NCI-H1930 (cell line): ENCODE data around the gene TSSC4.

Experiments
- DNase-seq, 2 experiments: peaks; one replicate each; lab custom pipeline; 2025; lab: John Stamatoyannopoulos, UW

Gene TSSC4

GRCh38 chr11:2433106-2433925 lies 32.8 kb downstream of the TSSC4 start:
- no peak for DNase-seq

DNA sequence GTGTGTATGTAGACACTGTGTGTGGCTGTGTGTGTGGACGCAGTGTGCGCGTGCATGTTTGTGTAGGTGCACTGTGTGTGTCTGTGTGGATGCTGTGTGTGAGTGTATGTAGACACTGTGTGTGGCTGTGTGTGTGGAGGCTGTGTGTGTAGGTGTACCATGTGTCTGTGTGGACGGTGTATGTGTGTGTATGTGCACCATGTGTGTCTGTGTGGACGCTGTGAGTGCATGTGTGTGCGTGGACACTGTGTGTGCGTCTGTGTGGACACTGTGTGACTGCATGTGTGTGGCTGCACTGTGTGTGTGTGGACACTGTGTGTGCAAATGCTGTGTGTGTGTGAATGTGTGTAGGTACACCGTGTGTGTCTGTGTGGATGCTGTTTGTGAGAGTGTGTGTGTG lies 33.5 kb downstream of the TSSC4 start:
- DNase-seq, result no peak

- no peak for DNase-seq
Measured at GRCh38 chr11:2434506-2435255, 34.1 kb downstream of the TSSC4 start.

- DNase-seq, result no peak
Measured at GRCh38 chr11:2435288-2436012, 34.9 kb downstream of the TSSC4 start.

DNA sequence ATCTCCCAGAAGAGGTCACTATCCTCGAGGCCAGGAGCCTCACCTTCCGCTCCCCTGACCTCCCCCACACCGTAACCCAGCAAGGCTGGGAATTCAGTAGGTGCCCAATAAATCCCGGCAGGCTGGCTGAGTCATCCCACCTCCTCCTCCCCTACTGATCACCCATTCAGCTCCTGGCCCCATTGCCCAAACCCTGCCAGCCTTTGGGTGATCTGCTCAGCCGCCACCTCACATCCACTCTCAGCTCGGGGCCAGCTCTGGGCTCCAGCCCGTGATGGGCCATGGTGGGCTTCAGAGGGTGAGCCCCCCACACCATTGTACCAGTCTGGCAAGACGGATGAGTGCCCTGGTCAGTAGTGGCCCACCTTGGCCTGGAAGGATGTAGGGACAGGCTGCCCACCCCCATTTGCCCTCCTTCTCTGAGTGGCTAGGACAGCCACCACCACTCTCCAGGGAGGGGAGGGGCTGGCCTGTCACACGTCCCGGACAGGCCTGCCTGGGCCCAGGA lies 35.5 kb downstream of the TSSC4 start:
- no peak for DNase-seq

DNA sequence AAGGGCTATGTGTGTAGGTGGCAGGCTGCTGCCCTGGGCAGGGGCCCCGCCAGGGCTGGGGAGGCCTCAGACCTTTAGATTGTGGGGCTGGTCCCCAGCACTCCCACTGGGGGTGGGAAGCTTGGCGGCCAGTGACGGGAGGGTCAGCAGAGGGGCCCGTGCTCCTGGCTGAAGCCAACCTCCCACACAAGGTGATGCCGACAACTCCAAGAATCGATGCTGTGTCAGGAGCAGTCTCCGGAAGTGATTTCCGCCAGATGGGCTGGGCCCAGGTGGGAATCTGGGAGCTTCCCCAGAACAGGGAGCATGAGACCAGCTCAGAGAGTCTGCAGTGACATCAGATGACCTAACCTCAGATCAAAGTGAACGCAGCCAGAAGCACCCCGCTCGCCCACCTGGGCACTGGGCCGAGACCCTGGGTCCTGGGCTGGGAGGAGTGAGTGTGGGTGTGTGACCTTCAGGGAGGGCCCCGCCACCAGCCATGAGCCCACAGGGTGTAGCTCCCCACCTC lies 36.0 kb downstream of the TSSC4 start:
- no peak for DNase-seq

DNA sequence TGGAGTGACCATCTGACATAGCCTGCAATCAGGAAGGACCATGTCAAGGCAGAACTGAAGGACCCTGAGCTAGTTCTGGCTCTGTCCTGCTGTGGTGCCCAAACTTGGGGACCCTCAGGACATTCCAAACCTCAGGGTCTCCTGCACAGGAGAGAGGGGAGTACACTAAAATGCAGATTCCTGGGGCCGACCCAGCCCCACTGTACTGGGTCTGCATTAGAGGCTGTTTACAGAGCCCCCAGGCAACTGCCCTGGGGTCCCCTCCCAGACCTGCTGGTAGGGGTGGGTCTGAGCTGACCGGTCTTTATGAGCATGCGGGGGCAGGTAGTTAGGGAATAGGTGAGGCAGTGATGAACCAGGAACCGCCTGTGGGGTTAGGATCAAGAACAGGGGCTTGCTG lies 37.0 kb downstream of the TSSC4 start:
- no peak for DNase-seq

DNA sequence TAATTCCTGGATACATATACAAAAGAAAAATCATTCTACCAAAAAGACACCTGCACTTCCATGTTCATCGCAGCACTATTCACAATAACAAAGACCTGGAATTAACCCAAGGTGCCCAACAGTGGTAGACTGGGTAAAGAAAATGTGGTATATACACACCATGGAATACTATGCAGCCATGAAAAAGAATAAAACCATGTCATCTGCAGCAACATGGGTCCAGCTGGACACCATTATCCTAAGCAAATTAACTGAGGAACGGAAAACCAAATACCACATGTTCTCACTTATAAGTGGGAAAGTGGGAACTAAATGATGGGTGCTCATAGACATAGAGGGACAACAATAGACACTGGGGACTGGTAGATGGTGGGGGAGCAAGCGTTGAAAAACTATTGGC lies 39.3 kb downstream of the TSSC4 start:
- DNase-seq, result no peak

DNA sequence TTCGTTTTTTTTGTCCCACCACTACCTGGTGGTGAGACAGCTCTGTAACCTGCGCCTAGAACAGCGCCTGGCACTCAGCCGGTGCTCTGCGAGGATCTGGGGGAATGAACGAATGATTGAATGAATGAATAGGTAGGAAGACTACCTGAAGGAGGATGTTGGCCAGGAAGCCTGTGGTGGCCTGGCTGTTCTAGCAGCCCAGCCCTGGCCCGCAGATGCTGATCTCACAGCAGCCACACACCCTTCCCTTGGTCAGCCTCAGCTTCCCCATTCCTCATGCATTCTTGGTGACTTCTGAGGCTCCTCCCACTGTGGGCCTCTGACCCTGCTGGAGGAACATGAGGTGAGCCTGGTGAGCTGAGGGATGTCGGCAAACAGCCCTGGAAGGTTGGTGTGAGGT lies 40.1 kb downstream of the TSSC4 start:
- DNase-seq, result no peak

GRCh38 chr11:2441171-2441570 lies 40.6 kb downstream of the TSSC4 start:
- no peak for DNase-seq

DNA sequence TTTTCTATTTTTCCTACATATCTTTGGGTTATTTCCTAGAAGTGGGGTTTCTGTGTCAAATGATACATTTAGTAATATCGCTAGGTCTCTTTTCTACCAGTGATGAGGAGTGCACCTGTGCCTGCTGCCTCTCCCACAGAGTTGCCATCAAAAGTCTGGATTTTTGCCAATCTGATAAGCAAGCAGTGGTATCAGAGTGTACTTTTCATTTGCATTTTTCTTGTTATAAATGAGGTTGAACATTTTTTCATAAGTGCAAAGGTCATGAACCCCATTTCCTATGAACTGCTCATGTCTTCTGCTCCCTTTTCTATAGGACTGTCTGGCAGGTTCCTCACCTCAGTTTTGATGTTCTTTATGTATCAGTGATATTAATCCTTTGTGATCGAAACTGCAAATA lies 42.0 kb downstream of the TSSC4 start:
- DNase-seq, result no peak

DNA sequence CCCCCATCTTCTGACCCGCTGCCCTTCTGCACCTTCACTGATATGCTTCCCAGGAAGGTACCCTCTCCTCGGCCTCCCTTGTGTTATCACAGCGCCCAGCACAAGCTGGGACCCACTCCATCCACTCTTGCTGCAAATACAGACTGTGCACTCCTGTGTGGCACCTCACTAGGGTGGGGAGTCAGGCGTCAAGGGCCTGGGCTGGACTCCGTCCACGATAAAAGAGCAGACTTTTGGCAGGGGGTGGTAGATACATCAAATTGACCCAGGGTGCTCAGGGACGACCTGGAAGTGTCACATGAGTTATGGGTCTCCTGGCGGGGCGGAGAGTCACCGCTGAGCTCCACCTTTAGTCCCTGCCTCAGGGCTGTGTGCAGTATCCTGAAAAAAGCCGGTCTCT lies 42.9 kb downstream of the TSSC4 start:
- no peak for DNase-seq

DNA sequence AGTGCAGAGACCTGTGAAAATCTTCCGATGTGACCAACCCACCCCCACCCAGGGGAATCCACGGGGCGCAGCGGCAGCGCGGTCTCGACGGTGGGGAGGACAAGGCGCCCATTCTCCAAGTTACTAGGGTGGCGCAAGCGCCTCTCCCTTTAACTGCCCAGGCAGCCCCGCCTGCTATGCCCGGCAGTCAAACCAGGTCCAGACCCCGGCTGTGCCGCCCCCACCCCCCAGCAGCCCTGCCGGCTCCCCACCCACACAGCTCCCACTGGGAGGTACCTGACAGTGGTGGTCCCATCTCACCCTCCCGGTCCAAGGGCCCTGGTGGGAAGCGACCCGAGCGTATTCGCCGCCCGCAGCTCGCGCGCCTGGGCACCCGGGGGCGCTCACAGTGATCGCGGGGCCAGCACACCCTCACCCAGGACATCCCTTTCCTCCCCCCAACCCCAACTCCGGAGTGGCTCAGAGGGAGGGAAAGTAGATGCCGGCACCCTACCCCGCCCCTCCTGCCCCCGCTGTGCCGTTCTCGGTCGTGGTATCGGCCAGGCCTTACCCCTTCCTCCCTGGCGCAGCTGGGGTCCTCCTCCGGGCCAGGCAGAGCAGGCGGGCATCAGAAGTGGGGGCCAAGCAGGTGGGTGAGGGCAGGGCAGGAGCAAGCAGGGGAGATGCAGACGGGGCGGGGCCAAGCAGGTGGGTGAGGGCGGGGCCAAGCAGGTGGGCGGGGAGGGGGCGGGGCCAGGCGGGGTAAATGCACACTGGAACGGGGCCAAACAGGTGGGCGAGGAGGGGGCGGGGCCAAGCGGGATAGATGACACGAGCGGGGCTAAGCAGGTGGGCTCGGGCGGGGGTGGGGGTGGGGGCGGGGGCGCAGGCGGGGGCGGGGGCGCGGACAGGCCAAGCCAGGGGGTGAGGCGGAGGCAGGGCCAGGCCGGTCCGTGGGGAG lies 43.6 kb downstream of the TSSC4 start, which contains the start of gene TRPM5:
TRPM5 (minus strand) TSS at position 634 of the 940 bp plus-strand sequence. CDS start 21,478 bp downstream, outside the sequence.
- DNase-seq, result no peak

DNA sequence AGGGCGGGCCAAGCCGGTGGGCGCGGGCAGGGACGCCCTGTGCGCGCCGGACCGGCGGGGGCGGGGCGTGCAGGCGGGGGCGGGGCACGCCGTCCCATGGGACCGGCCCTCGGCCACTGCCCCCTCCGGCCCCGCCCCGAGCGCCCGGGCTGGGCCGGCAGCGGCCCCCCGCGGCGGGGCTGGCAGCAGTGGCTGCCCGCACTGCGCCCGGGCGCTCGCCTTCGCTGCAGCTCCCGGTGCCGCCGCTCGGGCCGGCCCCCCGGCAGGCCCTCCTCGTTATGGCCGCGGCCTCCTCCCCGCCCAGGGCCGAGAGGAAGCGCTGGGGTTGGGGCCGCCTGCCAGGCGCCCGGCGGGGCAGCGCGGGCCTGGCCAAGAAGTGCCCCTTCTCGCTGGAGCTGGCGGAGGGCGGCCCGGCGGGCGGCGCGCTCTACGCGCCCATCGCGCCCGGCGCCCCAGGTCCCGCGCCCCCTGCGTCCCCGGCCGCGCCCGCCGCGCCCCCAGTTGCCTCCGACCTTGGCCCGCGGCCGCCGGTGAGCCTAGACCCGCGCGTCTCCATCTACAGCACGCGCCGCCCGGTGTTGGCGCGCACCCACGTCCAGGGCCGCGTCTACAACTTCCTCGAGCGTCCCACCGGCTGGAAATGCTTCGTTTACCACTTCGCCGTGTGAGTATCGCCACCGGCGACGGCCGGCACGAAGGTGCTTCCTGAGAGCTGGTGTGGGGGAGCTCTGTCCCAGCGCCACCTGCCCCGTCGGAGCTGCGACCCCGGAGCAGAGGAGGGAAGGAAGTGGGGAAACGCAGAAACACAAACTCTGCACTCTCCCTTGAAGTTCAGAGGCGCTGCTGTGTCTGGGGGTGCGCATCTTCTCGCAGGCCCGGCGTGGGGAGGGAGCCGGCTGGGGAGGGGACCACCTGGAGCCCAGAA lies 44.5 kb downstream of the TSSC4 start, which contains the start of gene KCNQ1:
KCNQ1 (plus strand) TSS at position 188 of the 925 bp plus-strand sequence; CDS start at position 279, 91 bp downstream.
- DNase-seq, result no peak

DNA sequence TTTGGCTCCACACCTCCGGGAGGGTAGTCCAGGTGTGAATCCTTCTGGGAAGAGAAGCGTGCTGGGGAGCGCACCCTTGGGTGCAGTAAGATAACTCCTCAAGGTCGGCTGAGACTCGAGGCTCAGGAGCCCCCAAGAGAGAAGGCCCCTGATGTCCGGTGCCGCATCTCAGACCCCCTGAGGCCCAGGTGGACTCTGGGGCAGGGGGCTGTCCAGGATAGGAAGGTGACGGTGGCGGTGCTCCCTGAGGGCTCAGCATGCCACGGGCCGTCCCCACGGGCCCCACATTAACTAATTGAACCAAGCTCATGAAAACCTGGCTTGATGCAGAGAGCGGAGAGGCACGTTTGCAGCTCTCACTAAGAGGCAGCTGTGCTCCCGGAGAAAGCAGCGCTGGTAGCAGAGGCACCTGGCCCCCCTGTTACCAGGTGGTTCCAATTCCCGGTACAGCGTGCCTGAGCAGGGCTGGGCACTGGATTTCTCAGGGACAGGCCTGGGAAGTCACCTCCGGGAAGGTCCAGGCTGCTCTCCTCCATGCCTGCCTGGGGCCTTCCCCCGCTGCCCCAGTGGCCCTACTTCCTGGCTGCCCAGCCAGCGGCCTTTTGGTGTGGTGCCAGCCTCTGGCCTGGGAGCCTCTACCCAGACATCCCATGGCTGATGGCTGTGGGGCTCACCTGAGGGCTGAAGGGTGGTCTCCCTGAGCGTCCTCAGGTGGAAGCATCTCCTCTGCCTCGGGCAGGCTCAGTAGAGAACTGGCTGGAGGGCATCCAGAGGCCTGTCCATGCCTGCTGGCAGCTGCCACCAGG lies 45.4 kb downstream of the TSSC4 start:
- DNase-seq, result no peak

DNA sequence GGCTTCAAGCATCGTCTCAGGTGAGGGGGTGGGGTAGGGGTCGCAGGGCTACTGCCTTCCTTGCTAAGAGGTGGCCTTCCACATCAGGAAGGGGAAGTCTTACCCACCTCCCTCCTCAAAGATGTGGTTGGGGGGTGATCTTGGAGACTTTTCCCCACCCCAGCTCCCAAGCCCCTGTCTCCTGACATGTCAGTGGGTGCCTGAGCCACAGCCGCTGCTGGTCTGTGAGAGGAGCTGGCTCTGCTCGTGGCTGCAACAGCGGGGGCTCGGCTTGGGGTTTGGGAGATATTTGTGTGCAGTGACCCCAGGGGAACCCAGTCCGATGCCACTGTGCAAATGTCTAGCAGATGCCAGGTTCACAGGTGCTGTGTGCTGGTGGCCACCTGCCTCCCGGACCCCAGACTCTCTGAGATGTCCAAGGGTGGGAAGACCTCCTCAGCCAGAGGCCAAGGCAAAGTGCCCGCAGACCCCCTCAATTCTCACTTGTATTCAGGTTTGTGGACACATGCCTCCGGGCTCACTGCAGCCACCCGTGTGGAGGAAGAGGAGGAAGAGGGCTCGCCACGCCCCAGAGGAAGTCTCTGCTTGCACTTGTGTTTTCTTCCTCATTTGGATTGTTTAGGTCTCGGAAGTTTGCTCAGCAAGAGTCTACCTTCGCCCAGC lies 46.2 kb downstream of the TSSC4 start:
- no peak for DNase-seq

GRCh38 chr11:2447253-2447950 lies 46.9 kb downstream of the TSSC4 start:
- no peak for DNase-seq
